ENCODE results near the gene ITPKC. TPM values are rescaled to one million over a fixed set of nuclear protein-coding genes. Genes with fewer than 3 reads are reported as not detected.

The ITPKC gene
- total RNA-seq, 2 donors from 2014 or later = 6.5 to 8.3 TPM

- DNase-seq = peak; percentile 89 to 92 (median 91)
- Mint-ChIP-seq H3K4me1 (peaks cover 45% of the 10 kb centered on the region), H3K36me3 (ENCODE audit: low read depth) (peaks cover 8% of the 10 kb centered on the region), H3K27ac (peak overlapping the region; percentile 99), H3K27me3 (no peaks in the 10 kb centered on the region), H3K4me3 (peak overlapping the region; percentile 98)
- peak; percentile 76 for ATAC-seq
- H3K9me3 ChIP-seq (ENCODE audit: control insufficient read depth, low read length, poor library complexity, severe bottlenecking) = no peaks in the 10 kb centered on the region
These were observed 2.2 kb upstream of the ITPKC start for GRCh38 chr19:40714441-40715299.

GRCh38 chr19:40716031-40716481 is 856 bp upstream of the ITPKC start:
- peak in 1 of 3 donors; percentile 51 for DNase-seq
- Mint-ChIP-seq H3K4me1 (peaks cover 58% of the 10 kb centered on the region), H3K4me3 (peak overlapping the region; percentile 98), H3K36me3 (ENCODE audit: low read depth) (peaks cover 8% of the 10 kb centered on the region), H3K27ac (peak overlapping the region; percentile 99), H3K27me3 (no peaks in the 10 kb centered on the region)
- no peak for ATAC-seq
- H3K9me3 ChIP-seq (ENCODE audit: control insufficient read depth, low read length, poor library complexity, severe bottlenecking) = no peaks in the 10 kb centered on the region

- H3K4me3 Mint-ChIP-seq = peak overlapping the region; percentile 98
- peak overlapping the region; percentile 99 for H3K27ac Mint-ChIP-seq
- ATAC-seq (no peak), DNase-seq (no peak)
- H3K36me3 Mint-ChIP-seq (ENCODE audit: low read depth) = peaks cover 4% of the 10 kb centered on the region
- H3K27me3 Mint-ChIP-seq = no peaks in the 10 kb centered on the region
- peaks cover 59% of the 10 kb centered on the region for H3K4me1 Mint-ChIP-seq
- H3K9me3 ChIP-seq (ENCODE audit: control insufficient read depth, low read length, poor library complexity, severe bottlenecking) = no peaks in the 10 kb centered on the region
These were observed 490 bp downstream of the ITPKC start for GRCh38 chr19:40717325-40717879.

GRCh38 chr19:40717880-40718773 is 1.2 kb downstream of the ITPKC start:
- Mint-ChIP-seq H3K36me3 (ENCODE audit: low read depth) (peaks cover 4% of the 10 kb centered on the region), H3K4me3 (peak overlapping the region; percentile 98), H3K27ac (peak overlapping the region; percentile 99), H3K4me1 (peaks cover 59% of the 10 kb centered on the region), H3K27me3 (no peaks in the 10 kb centered on the region)
- ATAC-seq (no peak), DNase-seq (no peak)
- no peaks in the 10 kb centered on the region for H3K9me3 ChIP-seq (ENCODE audit: control insufficient read depth, low read length, poor library complexity, severe bottlenecking)

GRCh38 chr19:40718774-40719391 is 2.0 kb downstream of the ITPKC start:
- ATAC-seq (no peak), DNase-seq (no peak)
- Mint-ChIP-seq H3K27me3 (no peaks in the 10 kb centered on the region), H3K36me3 (ENCODE audit: low read depth) (peaks cover 2% of the 10 kb centered on the region), H3K4me3 (peak overlapping the region; percentile 98), H3K27ac (peak overlapping the region; percentile 99), H3K4me1 (peaks cover 62% of the 10 kb centered on the region)
- no peaks in the 10 kb centered on the region for H3K9me3 ChIP-seq (ENCODE audit: control insufficient read depth, low read length, poor library complexity, severe bottlenecking)

- ATAC-seq (no peak), DNase-seq (no peak)
- H3K4me3 Mint-ChIP-seq = peak overlapping the region; percentile 98
- H3K9me3 ChIP-seq (ENCODE audit: control insufficient read depth, low read length, poor library complexity, severe bottlenecking) = no peaks in the 10 kb centered on the region
- peaks cover 61% of the 10 kb centered on the region for H3K4me1 Mint-ChIP-seq
- H3K27ac Mint-ChIP-seq = no peak overlapping the region
- no peaks in the 10 kb centered on the region for H3K27me3 Mint-ChIP-seq
- H3K36me3 Mint-ChIP-seq (ENCODE audit: low read depth) = peaks cover 2% of the 10 kb centered on the region
These were observed 2.5 kb downstream of the ITPKC start for GRCh38 chr19:40719414-40719894.

- no peaks in the 10 kb centered on the region for H3K9me3 ChIP-seq (ENCODE audit: control insufficient read depth, low read length, poor library complexity, severe bottlenecking)
- Mint-ChIP-seq H3K27me3 (no peaks in the 10 kb centered on the region), H3K4me3 (peak overlapping the region; percentile 81), H3K36me3 (ENCODE audit: low read depth) (peaks cover 2% of the 10 kb centered on the region), H3K27ac (peak overlapping the region; percentile 90), H3K4me1 (peaks cover 47% of the 10 kb centered on the region)
- ATAC-seq (no peak), DNase-seq (no peak)
These were observed 4.2 kb downstream of the ITPKC start for GRCh38 chr19:40721140-40721486.

GRCh38 chr19:40721936-40722661 is 5.2 kb downstream of the ITPKC start:
- Mint-ChIP-seq H3K27me3 (no peaks in the 10 kb centered on the region), H3K4me1 (peaks cover 42% of the 10 kb centered on the region), H3K4me3 (no peak overlapping the region), H3K27ac (no peak overlapping the region), H3K36me3 (ENCODE audit: low read depth) (peaks cover 2% of the 10 kb centered on the region)
- H3K9me3 ChIP-seq (ENCODE audit: control insufficient read depth, low read length, poor library complexity, severe bottlenecking) = no peaks in the 10 kb centered on the region
- ATAC-seq (no peak), DNase-seq (no peak)

GRCh38 chr19:40723661-40724254 is 6.8 kb downstream of the ITPKC start:
- Mint-ChIP-seq H3K27ac (peak overlapping the region; percentile 70), H3K27me3 (no peaks in the 10 kb centered on the region), H3K4me3 (no peak overlapping the region), H3K36me3 (ENCODE audit: low read depth) (no peaks in the 10 kb centered on the region), H3K4me1 (peaks cover 37% of the 10 kb centered on the region)
- no peaks in the 10 kb centered on the region for H3K9me3 ChIP-seq (ENCODE audit: control insufficient read depth, low read length, poor library complexity, severe bottlenecking)
- DNase-seq = no peak
- no peak for ATAC-seq

- Mint-ChIP-seq H3K27ac (peak overlapping the region; percentile 70), H3K36me3 (ENCODE audit: low read depth) (no peaks in the 10 kb centered on the region)
These were observed 7.4 kb downstream of the ITPKC start for GRCh38 chr19:40724315-40724714.

GRCh38 chr19:40724855-40725254 is 7.9 kb downstream of the ITPKC start:
- no peak for ATAC-seq
- no peak overlapping the region for H3K4me3 Mint-ChIP-seq

More at GRCh38 chr19:40724315-40724714, 7.4 kb downstream of the ITPKC start:
- DNase-seq = no peak
- H3K27me3 Mint-ChIP-seq = no peaks in the 10 kb centered on the region
- peaks cover 34% of the 10 kb centered on the region for H3K4me1 Mint-ChIP-seq
- no peak overlapping the region for H3K4me3 Mint-ChIP-seq
- no peak for ATAC-seq
- H3K9me3 ChIP-seq (ENCODE audit: control insufficient read depth, low read length, poor library complexity, severe bottlenecking) = no peaks in the 10 kb centered on the region

GRCh38 chr19:40726279-40726678 is 9.4 kb downstream of the ITPKC start:
- no peaks in the 10 kb centered on the region for H3K9me3 ChIP-seq (ENCODE audit: control insufficient read depth, low read length, poor library complexity, severe bottlenecking)
- ATAC-seq (no peak), DNase-seq (no peak)
- no peak overlapping the region for H3K4me3 Mint-ChIP-seq
- H3K27ac Mint-ChIP-seq = no peak overlapping the region
- H3K27me3 Mint-ChIP-seq = no peaks in the 10 kb centered on the region
- H3K36me3 Mint-ChIP-seq (ENCODE audit: low read depth) = no peaks in the 10 kb centered on the region
- peaks cover 17% of the 10 kb centered on the region for H3K4me1 Mint-ChIP-seq

More at GRCh38 chr19:40724855-40725254, 7.9 kb downstream of the ITPKC start:
- H3K27ac Mint-ChIP-seq = peak overlapping the region; percentile 14
- H3K9me3 ChIP-seq (ENCODE audit: control insufficient read depth, low read length, poor library complexity, severe bottlenecking) = no peaks in the 10 kb centered on the region
- peaks cover 28% of the 10 kb centered on the region for H3K4me1 Mint-ChIP-seq
- no peak for DNase-seq
- H3K36me3 Mint-ChIP-seq (ENCODE audit: low read depth) = no peaks in the 10 kb centered on the region
- H3K27me3 Mint-ChIP-seq = no peaks in the 10 kb centered on the region
